ENCODE data around the gene HTR1E.

- TF ChIP-seq CTCF (IDR thresholded peaks at IDR 0.05; ENCODE audit: insufficient read depth, low read depth, low read length) = no peak
- no peak for TF ChIP-seq EZH2 (IDR thresholded peaks at IDR 0.05; ENCODE audit: insufficient read depth, low read length)
These were observed 75.4 kb downstream of the HTR1E start for GRCh38 chr6:87012743-87013142.

All from astrocyte (in vitro differentiated cells and primary cell).